Epidermal melanocyte (primary cell): ENCODE results near the gene AFP.
"Not testable (repeated sequence)": the region's sequence is repeated elsewhere in the genome, so short reads cannot be mapped to it uniquely, and the experiment has no call there.

Experiments
- DNase-seq: peaks from one replicate; pipeline ENCODE4 v3.0.0; 2011; ENCODE audit warnings: low spot score; ENCODE audit not compliant: insufficient read length

Gene AFP

GRCh38 chr4:73435984-73436383 is at the start of gene AFP:
Gene AFP, plus strand, starts transcription at chr4:73436221. Its CDS starts 42 bp downstream, at chr4:73436263.
- no peak for DNase-seq

- no peak for DNase-seq
Measured at GRCh38 chr4:73387552-73387951, 48.5 kb upstream of the AFP start.

GRCh38 chr4:73388887-73389286 is 47.1 kb upstream of the AFP start:
- no peak for DNase-seq

GRCh38 chr4:73389663-73390062 is 46.4 kb upstream of the AFP start:
- DNase-seq, result not testable (repeated sequence)

GRCh38 chr4:73391774-73392173 is 44.2 kb upstream of the AFP start:
- no peak for DNase-seq

DNA sequence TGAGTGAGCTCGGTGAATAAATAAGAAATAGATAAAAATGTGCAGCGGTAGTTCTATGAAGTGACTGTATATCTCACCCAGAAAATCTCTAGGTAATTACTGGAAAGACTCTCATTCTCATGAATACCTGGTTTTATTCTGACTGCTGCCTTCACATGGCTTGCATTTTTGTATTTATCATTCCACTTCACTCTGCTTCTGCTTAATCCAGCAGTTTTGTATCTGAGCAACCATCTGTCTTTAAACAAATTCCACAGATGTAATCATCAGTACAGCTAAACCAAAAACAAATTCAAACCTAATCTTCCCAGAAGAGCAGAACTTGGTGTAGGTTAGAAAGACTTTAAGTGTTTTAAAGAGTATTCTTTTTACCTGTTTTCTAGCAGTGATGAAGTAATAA is 43.1 kb upstream of the AFP start:
- DNase-seq, result no peak

DNA sequence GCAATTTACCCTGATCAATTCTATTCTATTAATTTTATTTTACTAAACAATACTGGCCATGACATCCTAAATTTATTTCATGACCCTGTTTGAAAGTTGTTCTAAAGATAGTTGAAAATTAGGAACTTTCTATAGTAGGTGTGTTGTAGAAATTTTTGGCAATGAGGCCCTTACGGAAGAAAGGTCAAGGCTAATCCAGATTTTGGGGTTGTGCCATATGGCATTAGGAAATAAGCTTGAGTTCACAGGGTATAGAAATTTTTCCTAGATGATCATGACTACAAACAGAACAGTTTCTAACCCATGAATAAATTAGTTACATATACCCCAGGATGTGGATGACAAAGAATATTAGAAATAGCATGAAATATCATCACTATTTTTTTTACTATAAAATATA is 39.7 kb upstream of the AFP start:
- no peak for DNase-seq

DNA sequence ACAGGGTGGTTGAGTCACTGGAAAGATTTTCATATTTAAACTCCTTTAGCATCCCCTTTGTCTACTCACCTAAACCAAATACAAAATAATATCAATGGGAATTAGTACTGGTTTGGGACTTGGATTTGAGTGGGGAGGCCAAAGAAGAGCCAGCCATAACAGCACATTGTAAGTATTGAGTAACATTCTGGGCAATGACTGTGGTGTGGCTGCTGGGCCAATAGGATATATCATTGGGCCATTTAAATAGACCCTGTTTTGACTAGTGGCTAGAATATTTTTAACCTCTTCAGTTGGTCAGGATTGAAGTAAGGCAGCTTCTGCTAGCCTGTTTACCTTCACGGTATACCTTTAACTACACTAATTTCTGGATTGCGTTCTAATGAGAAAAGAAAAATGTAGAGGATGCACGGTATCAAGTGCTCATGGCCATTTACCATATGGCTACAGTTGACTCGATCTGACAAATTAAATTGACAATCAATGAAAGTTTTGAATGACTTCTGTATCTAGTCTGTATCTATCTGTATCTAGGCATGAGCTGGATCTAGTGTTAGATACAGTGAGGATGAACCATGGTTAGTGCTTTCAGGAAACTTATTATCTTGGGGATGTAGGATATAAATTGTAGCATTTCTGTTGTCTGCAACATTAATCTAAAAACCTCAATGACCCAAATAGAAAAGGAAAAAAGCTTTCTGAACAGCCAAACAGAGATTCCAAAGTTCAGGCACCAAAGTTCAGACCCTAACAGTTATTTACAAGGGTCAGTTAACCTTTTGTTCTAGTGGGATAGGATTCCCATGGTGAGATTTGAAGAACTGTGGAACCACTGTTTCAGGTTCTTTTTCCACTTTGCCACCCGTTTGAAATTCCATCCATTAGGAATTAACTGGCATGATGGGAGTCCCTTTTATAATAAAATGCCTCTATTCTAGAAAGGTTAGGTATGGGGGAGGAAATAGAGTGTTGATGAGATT is 38.7 kb upstream of the AFP start:
- DNase-seq, result no peak

DNA sequence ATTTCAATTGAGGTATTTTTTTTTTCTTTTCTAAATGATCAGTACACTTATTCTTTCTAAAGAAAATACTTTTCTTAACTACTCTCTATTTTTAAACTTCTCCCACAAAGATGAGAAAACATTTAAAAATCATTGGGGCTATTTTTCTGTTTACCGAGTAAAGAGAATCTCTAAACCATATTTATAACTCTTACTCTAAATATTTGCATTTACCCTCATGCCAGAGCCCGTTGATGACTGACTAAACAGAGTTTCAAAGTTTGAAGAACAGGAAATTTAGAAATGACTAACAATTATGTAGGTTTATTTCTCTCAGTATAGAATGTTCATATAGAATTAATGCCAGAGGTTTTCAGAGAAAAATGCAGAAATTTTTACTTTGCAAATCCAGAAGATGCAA is 34.6 kb upstream of the AFP start:
- no peak for DNase-seq

DNA sequence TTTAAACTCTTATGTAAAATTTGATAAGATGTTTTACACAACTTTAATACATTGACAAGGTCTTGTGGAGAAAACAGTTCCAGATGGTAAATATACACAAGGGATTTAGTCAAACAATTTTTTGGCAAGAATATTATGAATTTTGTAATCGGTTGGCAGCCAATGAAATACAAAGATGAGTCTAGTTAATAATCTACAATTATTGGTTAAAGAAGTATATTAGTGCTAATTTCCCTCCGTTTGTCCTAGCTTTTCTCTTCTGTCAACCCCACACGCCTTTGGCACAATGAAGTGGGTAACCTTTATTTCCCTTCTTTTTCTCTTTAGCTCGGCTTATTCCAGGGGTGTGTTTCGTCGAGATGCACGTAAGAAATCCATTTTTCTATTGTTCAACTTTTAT is 32.0 kb upstream of the AFP start, which contains the start of gene ALB:
TSS of gene ALB (plus strand) at position 246 of the 400 bp plus-strand sequence. CDS start at position 287, 41 bp downstream.
- no peak for DNase-seq

DNA sequence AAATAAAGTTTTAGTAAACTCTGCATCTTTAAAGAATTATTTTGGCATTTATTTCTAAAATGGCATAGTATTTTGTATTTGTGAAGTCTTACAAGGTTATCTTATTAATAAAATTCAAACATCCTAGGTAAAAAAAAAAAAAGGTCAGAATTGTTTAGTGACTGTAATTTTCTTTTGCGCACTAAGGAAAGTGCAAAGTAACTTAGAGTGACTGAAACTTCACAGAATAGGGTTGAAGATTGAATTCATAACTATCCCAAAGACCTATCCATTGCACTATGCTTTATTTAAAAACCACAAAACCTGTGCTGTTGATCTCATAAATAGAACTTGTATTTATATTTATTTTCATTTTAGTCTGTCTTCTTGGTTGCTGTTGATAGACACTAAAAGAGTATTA is 31.6 kb upstream of the AFP start:
- DNase-seq, result no peak

DNA sequence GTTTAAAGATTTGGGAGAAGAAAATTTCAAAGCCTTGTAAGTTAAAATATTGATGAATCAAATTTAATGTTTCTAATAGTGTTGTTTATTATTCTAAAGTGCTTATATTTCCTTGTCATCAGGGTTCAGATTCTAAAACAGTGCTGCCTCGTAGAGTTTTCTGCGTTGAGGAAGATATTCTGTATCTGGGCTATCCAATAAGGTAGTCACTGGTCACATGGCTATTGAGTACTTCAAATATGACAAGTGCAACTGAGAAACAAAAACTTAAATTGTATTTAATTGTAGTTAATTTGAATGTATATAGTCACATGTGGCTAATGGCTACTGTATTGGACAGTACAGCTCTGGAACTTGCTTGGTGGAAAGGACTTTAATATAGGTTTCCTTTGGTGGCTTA is 30.9 kb upstream of the AFP start:
- no peak for DNase-seq

GRCh38 chr4:73406548-73406875 is 29.5 kb upstream of the AFP start:
- no peak for DNase-seq

DNA sequence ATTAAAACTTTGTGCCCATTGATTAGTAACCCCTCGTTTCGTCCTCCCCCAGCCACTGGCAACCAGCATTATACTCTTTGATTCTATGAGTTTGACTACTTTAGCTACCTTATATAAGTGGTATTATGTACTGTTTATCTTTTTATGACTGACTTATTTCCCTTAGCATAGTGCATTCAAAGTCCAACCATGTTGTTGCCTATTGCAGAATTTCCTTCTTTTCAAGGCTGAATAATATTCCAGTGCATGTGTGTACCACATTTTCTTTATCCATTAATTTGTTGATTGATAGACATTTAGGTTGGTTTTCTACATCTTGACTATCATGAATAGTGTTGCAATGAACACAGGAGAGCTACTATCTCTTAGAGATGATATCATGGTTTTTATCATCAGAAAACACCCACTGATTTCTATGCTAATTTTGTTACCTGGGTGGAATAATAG is 28.8 kb upstream of the AFP start:
- no peak for DNase-seq

DNA sequence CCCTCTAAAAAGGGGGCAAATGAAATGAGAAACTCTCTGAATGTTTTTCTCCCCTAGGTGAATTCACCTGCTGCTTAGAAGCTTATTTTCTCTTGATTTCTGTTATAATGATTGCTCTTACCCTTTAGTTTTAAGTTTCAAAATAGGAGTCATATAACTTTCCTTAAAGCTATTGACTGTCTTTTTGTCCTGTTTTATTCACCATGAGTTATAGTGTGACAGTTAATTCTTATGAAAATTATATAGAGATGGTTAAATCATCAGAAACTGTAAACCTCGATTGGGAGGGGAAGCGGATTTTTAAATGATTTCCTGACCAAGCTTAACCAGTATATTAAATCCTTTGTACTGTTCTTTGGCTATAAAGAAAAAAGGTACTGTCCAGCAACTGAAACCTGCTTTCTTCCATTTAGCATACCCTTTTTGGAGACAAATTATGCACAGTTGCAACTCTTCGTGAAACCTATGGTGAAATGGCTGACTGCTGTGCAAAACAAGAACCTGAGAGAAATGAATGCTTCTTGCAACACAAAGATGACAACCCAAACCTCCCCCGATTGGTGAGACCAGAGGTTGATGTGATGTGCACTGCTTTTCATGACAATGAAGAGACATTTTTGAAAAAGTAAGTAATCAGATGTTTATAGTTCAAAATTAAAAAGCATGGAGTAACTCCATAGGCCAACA is 27.7 kb upstream of the AFP start:
- DNase-seq, result no peak

- no peak for DNase-seq
Measured at GRCh38 chr4:73409012-73409862, 26.8 kb upstream of the AFP start.

DNA sequence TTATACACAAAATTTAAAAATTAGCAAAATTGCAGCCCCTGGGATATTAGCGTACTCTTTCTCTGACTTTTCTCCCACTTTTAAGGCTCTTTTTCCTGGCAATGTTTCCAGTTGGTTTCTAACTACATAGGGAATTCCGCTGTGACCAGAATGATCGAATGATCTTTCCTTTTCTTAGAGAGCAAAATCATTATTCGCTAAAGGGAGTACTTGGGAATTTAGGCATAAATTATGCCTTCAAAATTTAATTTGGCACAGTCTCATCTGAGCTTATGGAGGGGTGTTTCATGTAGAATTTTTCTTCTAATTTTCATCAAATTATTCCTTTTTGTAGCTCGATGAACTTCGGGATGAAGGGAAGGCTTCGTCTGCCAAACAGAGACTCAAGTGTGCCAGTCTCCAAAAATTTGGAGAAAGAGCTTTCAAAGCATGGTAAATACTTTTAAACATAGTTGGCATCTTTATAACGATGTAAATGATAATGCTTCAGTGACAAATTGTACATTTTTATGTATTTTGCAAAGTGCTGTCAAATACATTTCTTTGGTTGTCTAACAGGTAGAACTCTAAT is 26.0 kb upstream of the AFP start:
- DNase-seq, result no peak

DNA sequence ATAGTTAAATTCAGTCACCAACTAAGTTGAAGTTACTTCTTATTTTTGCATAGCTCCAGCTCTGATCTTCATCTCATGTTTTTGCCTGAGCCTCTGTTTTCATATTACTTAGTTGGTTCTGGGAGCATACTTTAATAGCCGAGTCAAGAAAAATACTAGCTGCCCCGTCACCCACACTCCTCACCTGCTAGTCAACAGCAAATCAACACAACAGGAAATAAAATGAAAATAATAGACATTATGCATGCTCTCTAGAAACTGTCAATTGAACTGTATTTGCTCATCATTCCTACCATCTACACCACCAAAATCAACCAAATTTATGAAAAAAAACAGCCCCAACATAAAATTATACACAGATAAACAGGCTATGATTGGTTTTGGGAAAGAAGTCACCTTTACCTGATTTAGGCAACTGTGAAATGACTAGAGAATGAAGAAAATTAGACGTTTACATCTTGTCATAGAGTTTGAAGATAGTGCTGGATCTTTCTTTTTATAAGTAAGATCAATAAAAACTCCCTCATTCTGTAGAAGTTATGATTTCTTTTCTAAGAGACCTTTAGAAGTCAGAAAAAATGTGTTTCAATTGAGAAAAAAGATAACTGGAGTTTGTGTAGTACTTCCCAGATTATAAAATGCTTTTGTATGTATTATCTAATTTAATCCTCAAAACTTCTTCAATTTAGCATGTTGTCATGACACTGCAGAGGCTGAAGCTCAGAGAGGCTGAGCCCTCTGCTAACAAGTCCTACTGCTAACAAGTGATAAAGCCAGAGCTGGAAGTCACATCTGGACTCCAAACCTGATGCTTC is 24.9 kb upstream of the AFP start:
- DNase-seq, result no peak

DNA sequence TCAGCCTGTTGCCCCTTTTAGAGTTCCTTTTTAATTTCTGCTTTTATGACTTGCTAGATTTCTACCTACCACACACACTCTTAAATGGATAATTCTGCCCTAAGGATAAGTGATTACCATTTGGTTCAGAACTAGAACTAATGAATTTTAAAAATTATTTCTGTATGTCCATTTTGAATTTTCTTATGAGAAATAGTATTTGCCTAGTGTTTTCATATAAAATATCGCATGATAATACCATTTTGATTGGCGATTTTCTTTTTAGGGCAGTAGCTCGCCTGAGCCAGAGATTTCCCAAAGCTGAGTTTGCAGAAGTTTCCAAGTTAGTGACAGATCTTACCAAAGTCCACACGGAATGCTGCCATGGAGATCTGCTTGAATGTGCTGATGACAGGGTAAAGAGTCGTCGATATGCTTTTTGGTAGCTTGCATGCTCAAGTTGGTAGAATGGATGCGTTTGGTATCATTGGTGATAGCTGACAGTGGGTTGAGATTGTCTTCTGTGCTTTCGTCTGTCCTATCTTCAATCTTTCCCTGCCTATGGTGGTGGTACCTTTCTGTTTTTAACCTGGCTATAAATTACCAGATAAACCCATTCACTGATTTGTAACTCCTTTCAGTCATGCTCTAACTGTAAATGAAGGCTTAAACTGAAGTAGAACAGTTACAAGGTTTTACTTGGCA is 24.1 kb upstream of the AFP start:
- no peak for DNase-seq

DNA sequence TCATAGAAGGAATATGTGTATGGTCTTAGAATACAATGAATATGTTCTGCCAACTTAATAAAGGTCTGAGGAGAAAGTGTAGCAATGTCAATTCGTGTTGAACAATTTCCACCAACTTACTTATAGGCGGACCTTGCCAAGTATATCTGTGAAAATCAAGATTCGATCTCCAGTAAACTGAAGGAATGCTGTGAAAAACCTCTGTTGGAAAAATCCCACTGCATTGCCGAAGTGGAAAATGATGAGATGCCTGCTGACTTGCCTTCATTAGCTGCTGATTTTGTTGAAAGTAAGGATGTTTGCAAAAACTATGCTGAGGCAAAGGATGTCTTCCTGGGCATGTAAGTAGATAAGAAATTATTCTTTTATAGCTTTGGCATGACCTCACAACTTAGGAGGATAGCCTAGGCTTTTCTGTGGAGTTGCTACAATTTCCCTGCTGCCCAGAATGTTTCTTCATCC is 22.7 kb upstream of the AFP start:
- no peak for DNase-seq
